T-helper 22 cell (primary cell): ENCODE results near the gene TAPBP.

Experiments used
- DNase-seq: peaks from one replicate; pipeline ENCODE4 v3.0.0-alpha.2; 2020; ENCODE audit warnings: low read depth

The TAPBP gene

GRCh38 chr6:33319939-33320314 is 6.0 kb upstream of the TAPBP start:
- no peak for DNase-seq

GRCh38 chr6:33318426-33319073 is 4.7 kb upstream of the TAPBP start:
- DNase-seq = no peak

DNA sequence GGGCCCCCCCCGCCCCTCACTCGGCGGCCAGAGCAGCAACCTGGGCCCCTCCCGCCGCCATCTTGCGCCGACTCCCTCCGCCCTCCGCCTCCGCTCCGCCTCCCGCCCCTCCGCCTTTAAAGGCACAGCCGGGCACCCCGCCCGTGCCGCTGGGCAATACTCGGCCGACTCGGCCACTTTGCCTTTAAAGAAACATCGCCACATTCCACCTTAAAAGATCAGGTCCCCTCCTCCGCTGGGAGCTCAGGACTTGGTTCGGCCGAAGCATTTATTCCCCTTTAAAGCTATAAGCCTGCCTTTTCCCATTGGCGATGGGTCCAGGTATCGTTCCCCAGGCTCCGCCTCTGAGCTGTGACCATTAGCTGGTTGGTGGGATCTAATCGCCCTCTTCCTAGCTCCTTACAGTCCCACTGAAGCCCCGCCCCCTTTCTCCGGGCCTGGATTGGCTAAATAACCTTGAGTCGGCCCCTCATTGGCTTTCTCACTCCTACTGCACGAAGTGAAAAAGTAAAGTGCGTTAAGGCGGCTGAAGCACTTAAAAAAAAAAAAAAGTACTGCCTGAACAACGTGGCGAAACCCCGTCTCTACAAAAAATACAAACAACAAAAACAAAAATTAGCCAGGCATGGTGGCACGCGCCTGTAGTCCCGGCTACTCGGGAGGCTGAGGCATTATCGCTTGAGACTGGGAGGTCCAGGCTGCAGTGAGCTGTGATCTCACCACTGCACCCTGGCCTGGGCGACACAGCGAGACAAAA is 4.0 kb upstream of the TAPBP start, which contains the start of gene ZBTB22:
Gene ZBTB22, minus strand, starts transcription at position 76 of the 757 bp plus-strand sequence. CDS start 828 bp downstream, outside the sequence.
- DNase-seq = peak; percentile 93

GRCh38 chr6:33317419-33317668 is 3.5 kb upstream of the TAPBP start:
- no peak for DNase-seq

- DNase-seq = no peak
These were observed 2.9 kb upstream of the TAPBP start for GRCh38 chr6:33316603-33317418.

GRCh38 chr6:33315793-33316602 is 2.1 kb upstream of the TAPBP start:
- DNase-seq = no peak

GRCh38 chr6:33314943-33315792 is 1.3 kb upstream of the TAPBP start:
- no peak for DNase-seq

- peak; percentile 78 for DNase-seq
These were observed 651 bp upstream of the TAPBP start for GRCh38 chr6:33314515-33314942.

GRCh38 chr6:33313105-33313708 is 671 bp downstream of the TAPBP start:
- DNase-seq = no peak

DNA sequence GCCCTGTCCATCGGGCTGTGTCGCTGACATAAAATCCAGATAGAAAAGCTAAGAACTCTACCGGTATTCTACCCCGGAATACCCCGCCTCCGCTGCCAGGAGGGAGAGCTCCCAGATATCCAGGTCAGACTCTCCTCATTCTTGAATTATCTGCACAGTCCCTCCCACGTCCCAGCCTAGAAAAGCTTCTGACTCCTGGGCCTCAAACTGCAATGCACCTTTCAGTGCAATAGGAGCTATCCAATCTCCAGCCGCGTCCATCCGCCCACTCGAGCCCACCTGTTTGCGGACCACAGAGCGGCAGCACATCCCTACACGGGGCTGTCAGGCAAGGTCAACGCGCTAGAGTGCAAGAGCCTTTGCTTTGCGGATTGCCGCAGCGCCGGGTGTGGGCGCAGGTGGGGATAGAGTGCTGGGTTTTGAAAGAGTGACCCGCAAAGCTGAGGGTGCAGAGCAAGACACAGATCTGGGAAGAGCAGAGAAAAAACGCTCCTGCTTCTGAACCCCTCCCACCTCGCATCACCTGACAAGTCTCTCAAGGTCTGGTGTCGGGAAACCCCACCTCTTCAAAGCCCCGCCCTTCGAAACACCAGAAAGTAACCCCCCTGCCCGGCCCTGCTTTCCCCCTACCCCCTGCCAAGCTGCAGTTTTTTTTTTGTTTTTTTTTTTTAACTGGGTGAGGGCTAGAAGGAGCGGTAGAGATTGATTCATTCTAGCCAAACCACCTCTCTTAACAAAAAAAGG is 1.3 kb downstream of the TAPBP start:
- peak; percentile 89 for DNase-seq

DNA sequence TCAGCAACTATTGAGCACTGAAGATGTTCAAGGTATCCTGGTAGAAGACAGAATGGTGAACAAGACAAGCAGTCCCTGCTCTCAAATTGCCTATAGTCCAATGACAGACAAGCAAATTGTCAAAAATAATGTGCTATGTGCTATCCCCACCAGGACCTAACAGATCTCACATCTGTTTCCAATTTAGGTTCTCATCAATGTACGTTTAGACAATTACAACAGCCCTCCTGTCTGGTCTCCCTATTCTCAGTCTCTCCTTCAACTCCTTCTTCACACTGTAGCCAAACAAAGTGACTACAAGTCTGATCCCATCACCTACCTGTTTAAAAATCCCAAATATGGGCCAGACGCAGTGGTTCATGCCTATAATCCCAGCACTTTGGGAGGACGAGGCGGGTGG is 7.5 kb downstream of the TAPBP start:
- no peak for DNase-seq

GRCh38 chr6:33305052-33305451 is 8.8 kb downstream of the TAPBP start:
- no peak for DNase-seq

DNA sequence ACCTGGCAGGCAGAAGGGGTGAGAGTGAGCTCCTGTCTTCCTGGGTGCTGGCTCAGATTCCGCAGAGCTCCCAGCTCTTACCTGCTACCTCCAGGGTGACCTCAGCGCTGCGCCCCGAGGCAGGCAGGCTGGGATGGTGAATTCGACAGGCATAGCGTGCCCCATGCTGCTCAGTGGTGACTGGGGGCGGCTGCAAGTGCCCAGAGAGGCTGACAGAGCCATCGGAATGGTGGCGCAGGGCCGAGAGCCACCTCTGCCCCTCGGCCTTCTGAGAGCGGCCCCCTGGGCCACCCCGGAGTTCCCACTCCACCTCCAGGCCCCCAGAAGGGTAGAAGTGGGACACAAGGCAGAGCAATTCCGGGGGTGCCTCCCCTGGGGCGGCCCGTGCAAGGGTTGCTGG is 9.7 kb downstream of the TAPBP start:
- DNase-seq = no peak

DNA sequence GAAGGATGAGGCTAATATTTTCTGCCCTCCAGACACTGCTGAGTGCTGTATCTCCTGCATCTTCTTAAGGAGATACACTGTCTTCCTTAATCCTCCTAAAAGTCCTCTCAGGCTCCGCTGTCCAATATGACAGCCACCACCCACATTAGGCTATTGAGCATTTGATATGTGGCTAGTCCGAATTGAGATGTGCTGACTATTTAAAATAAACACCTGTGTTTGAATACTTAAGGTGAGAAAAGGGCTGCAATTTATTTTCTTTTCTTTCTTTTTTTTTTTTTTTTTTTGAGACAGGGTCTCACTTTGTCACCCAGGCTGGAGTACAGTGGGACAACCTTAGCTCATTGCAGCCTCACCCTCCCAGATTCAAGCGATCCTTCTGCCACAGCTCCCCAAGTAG is 12.0 kb downstream of the TAPBP start:
- no peak for DNase-seq

GRCh38 chr6:33299237-33299944 is 14.5 kb downstream of the TAPBP start:
- peak; percentile 90 for DNase-seq

DNA sequence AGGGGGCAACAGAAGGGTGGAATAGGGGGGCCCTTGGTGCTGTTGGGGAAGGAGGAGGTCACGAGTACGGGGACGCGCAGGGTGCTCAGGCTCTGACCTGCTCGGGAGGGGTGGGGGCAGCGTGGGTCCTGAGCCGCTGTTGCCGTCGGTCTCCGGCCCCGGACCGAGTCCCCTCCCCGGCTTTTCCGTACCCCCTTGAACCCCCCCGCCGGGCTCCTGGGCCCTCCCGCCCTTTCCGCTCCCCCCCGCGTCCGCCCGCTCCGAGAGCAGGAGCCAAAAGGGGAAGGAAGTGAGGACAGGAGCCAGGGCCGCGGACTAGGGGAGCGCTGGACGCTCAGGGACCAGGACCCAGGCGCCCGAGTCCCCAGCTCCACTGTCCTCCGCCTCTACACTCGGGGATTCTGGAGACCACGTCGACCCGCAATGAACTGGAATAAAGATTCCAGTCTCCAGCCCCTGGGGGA is 15.1 kb downstream of the TAPBP start, which contains the start of gene RGL2:
Gene RGL2, minus strand, starts transcription at position 170 of the 464 bp plus-strand sequence. CDS start 332 bp downstream, outside the sequence.
- DNase-seq = peak; percentile 56

DNA sequence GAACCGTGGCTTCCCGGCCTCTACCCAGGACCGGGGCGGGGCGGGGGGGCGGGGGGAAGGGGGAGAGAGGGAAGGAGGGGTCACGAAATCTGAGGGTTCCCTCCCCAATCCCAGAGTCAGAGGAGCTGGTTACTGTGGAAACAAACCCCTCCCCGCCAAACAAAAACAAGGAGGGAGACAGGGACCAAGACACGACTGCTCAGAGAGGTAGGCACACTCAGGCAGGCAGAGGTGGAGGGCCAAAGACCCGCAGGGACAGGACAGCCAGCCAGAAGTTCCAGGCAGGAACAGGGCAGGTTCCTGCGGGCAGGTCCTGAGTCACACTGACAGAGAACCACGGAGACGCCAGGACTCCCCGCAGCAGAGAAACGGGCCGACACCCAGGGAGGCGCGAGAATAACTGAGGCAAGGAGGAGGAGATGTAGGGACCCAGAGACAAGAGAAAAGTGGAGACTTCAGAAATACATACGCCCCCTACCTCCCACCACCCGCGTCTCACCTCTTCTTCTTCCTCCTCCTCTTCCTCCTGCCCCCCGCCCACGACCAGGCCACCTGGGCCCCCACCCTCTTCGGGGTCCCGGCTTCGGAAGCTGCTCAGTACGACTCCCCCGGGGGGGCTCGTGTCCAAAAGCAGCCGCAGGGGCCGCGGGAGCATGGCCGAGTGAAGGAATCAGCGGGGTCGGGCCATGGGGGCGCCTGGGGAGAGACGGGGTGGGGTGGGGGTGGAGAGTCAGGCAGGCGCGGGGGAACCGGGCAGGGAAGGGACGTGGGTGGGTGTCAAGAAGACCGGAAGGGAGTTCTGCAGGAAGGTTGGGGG is 15.7 kb downstream of the TAPBP start:
- DNase-seq = peak; percentile 61

GRCh38 chr6:33297406-33297955 is 16.4 kb downstream of the TAPBP start:
- no peak for DNase-seq
